ENCODE results near the gene TRIM28.

GRCh38 chr19:58510084-58510862 lies 33.6 kb upstream of the TRIM28 start:
- no peak for TF ChIP-seq CTCF (conservative IDR thresholded peaks at IDR 0.05 in 1 of 2, IDR thresholded peaks at IDR 0.05 in 1 of 2; ENCODE audit: low read depth in 1 of 2, low read length in 2 of 2)
- no peak for TF ChIP-seq EZH2 (IDR thresholded peaks at IDR 0.05; ENCODE audit: low read length, missing control alignments)
